Left lung (tissue), 10 donors: Measurements from ENCODE around the gene CSNK2A3. TPM values are rescaled to one million over a fixed set of nuclear protein-coding genes. Genes with fewer than 3 reads are reported as not detected.

Experiments used
- ATAC-seq: fragments of 200-7000 bp; cut with Tn5 transposase; one replicate; pipeline ENCODE4 v1.9.1; 2020; ENCODE audit warnings: moderate library complexity
- DNase-seq, 4 donors: peaks; one replicate each; pipeline ENCODE4 v3.0.0-alpha.2; 2013 to 2020
- H3K27ac ChIP-seq, 2 donors: fragments of 200-600 bp; sonication (generic) in 1 of 2; one replicate each; pipeline versions ENCODE4 v1.5.0 to v1.8.0; 2020 to 2021
- H3K27me3 ChIP-seq, 2 donors: fragments of 200-600 bp; sonication (generic) in 1 of 2; one replicate each; pipeline versions ENCODE4 v1.5.0 to v1.8.0; 2020 to 2021
- H3K36me3 ChIP-seq, 2 donors: fragments of 200-600 bp; sonication (generic) in 1 of 2; one replicate each; pipeline versions ENCODE4 v1.5.0 to v1.8.0; 2020 to 2021
- H3K4me1 ChIP-seq, 2 donors: fragments of 200-600 bp; one replicate each; pipeline ENCODE4 v1.8.0; 2021
- H3K4me3 ChIP-seq, 2 donors: fragments of 200-600 bp; sonication (generic) in 1 of 2; one replicate each; pipeline versions ENCODE4 v1.5.0 to v1.8.0; 2020 to 2021; ENCODE audit warnings: mild to moderate bottlenecking in 1 of 2
- H3K9me3 ChIP-seq, 2 donors: fragments of 200-600 bp; sonication (generic) in 1 of 2; one replicate each; pipeline versions ENCODE4 v1.5.0 to v1.8.0; 2020 to 2021
- CTCF ChIP-seq, 2 donors: fragments of 200-600 bp; sonication (generic) in 1 of 2; IDR thresholded peaks; one replicate each; pipeline versions ENCODE4 v1.5.0 to v1.8.0; 2021; ENCODE audit warnings: antibody characterized with exemption in 2 of 2
- intact Hi-C, 2 donors: fragments of 100-400 bp; cut with DNase I; formaldehyde crosslinking; loops; one replicate each; pipeline versions ENCODE4 v1.11.2 to v1.14.2; 2022
- polyA plus RNA-seq, 6 donors: library from polyadenylated mRNA; unstranded; fragments of 120-200 nt; gene quantifications; one replicate each; pipeline ENCODE4 v1.2.1, GENCODE V29; 2013; ENCODE audit not compliant: insufficient read length in 6 of 6
- total RNA-seq, 2 donors: library from RNA; stranded (reverse); fragmentation: NEBNext Ultra II Directional; extraction: Animal tissue kit (Norgen Biotek cat#: 25700); gene quantifications; one replicate each; pipeline ENCODE4 v1.2.1, GENCODE V29; 2021
- donor health status: DM: no; HTN: yes; CAD: no.
- donor health status: DM: no; HTN: no; CAD: no.

CSNK2A3 gene
- total and polyA plus RNA-seq, 8 donors = 0.46 to 4.3 (median 2.1) TPM

GRCh38 chr11:11380340-11380739, 27.3 kb upstream of the CSNK2A3 start:
- no peak for DNase-seq
- H3K4me3 ChIP-seq = no peak overlapping the region
- no peak overlapping the region for H3K27ac ChIP-seq
- no peak for ATAC-seq
- no peaks in the 10 kb centered on the region for H3K27me3 ChIP-seq
- H3K4me1 ChIP-seq = no peaks in the 10 kb centered on the region
- TF ChIP-seq CTCF (IDR thresholded peaks at IDR 0.05) = no peak
- no peaks in the 10 kb centered on the region for H3K9me3 ChIP-seq
- peaks cover 0 to 11% of the 10 kb centered on the region in 2 donors for H3K36me3 ChIP-seq
- intact Hi-C loops = no loop called here

DNA sequence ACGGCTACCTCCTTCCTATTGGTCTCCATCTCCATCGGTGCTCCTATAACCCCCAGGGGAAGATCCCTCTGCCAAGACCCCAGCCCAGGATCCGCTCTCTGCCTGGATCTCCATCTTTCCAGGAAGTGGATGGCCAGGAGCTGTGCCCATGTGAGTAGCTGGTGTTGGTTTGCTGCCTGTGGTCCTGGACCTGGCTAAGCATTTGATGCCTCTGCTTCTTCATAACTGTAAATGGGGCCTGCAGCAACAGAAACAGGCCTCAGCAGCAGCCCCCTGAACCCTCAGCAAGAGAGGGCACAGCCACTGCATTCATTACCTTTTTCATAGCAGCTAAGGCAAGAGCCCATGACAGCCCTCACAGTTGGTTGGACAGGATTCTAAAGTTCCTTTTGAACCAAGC, 26.6 kb upstream of the CSNK2A3 start:
- Histone ChIP-seq H3K9me3 (no peaks in the 10 kb centered on the region), H3K4me1 (no peaks in the 10 kb centered on the region), H3K36me3 (peaks cover 0 to 11% of the 10 kb centered on the region in 2 donors), H3K27me3 (no peaks in the 10 kb centered on the region), H3K4me3 (no peak overlapping the region), H3K27ac (no peak overlapping the region)
- DNase-seq (no peak), ATAC-seq (no peak)
- intact Hi-C loops = no loop called here
- TF ChIP-seq CTCF (IDR thresholded peaks at IDR 0.05) = no peak

DNA sequence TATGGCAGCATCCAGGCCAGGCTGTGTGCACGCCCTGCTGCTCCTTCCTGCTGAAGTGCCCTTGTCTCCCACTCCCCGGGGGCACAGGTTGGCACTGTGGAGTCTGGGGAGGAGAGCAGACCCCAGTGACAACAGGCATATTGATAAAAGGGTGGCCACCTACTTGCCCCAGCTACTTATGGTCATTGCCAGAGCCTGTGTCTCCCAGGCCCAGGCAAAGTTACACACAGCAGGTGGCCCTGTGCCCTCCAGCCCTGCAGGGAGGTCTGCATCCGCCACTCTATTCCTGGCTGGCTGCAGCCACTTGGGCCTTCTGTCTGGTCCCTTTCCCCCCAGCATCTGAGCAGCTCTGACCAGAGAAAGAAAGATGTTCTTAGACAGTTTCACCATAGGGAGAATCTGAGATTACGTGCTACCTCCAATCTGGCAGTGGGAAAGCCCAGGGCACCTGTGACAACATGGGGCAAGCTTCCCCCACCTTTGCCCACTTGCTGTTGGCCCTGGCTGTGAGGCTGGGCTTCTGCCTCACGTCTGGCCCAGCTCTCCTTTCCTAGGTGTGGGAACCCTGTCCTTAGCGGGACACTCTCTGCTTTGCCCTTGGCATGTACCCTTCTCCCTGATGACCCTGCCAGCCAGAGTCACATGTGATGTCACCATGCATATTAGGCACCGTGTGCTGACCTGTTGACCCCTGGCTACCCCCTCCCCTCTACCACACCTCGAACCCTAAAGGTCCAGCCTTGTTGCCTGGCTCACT, 25.3 kb upstream of the CSNK2A3 start:
- H3K9me3 ChIP-seq = no peaks in the 10 kb centered on the region
- H3K4me1 ChIP-seq = no peaks in the 10 kb centered on the region
- H3K27me3 ChIP-seq = no peaks in the 10 kb centered on the region
- no peak for ATAC-seq
- no peak for TF ChIP-seq CTCF (IDR thresholded peaks at IDR 0.05)
- intact Hi-C loops = no loop called here
- no peak overlapping the region for H3K27ac ChIP-seq
- no peak for DNase-seq
- peaks cover 0 to 15% of the 10 kb centered on the region in 2 donors for H3K36me3 ChIP-seq
- no peak overlapping the region for H3K4me3 ChIP-seq

DNA sequence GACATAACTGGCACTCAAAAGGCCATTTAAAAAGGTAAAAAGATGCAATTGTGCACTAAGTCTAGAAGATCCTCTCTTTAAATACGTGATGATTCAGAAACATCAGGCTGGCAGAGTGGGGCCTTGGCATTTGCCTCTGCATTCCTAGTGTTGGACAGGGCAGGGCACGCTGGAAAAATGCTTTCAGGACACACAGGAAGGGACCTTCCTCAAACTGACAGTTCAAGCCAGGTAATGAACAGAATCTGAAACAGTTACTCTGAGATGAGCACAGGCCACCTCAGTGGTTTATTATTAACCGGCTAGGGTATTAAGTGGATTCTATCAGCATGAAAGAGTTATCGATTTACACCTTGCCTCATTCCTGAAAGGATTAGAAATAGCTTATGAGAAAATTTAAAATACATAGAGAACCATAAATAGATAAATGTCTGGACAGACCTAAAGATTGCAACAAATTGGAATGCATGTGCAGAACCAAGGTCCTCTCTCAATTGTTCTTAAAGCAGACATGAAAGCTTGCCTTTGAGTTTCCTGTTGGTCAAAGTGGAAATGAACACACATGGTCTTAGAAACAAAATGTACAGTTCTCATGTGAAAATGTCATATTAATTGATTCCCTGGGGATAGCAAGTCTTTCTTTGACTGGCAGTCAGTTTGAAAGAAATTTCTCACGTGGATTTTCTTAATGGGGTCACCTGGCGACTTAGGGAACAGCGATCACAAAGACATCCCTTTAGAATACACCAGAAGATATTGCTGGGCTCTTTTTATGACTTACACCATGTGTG, 21.5 kb upstream of the CSNK2A3 start:
- no peaks in the 10 kb centered on the region for H3K4me1 ChIP-seq
- H3K27ac ChIP-seq = no peak overlapping the region
- peaks cover 0 to 25% of the 10 kb centered on the region in 2 donors for H3K36me3 ChIP-seq
- no peak for TF ChIP-seq CTCF (IDR thresholded peaks at IDR 0.05)
- ATAC-seq = no peak
- intact Hi-C loops = no loop called here
- H3K27me3 ChIP-seq = no peaks in the 10 kb centered on the region
- no peak overlapping the region for H3K4me3 ChIP-seq
- no peak for DNase-seq
- no peaks in the 10 kb centered on the region for H3K9me3 ChIP-seq

DNA sequence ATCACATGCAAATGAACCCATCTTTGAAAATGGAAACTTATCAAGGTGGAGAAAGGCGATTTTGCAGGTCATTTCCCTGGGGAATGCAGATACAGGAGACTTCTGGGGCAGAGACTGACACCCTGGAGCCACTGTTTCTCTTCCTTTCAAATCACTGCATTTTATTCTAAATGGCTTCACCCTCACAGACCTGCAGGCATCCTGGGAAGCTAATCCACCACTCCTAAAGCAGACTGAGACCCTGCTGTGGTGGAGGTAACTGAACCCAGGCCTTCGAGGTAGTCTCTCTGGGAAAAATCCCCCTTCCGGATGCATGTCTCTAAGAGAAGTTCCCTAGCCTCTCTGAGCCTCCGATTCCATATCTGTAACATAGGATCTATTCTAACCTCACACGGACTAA, 20.9 kb upstream of the CSNK2A3 start:
- Histone ChIP-seq H3K9me3 (no peaks in the 10 kb centered on the region), H3K27me3 (no peaks in the 10 kb centered on the region), H3K4me1 (no peaks in the 10 kb centered on the region), H3K4me3 (no peak overlapping the region), H3K36me3 (peaks cover 0 to 25% of the 10 kb centered on the region in 2 donors), H3K27ac (no peak overlapping the region)
- no peak for ATAC-seq
- intact Hi-C loops = no loop called here
- TF ChIP-seq CTCF (IDR thresholded peaks at IDR 0.05) = no peak
- no peak for DNase-seq
